Neuronal stem cell (in vitro differentiated cells): ENCODE measurements around the gene MCF2L2.

Experiments used
- DNase-seq: peaks from one replicate; pipeline ENCODE4 v3.0.0-alpha.2; 2013; ENCODE audit warnings: low spot score
- H2AFZ ChIP-seq: one replicate; pipeline ENCODE4 v1.6.1; 2013; ENCODE audit warnings: mild to moderate bottlenecking, low read length, inconsistent platforms
- H2AK5ac ChIP-seq: 2 replicates; pipeline ENCODE4 v1.6.1; 2013; ENCODE audit warnings: low read depth, mild to moderate bottlenecking, inconsistent platforms, low read length, moderate library complexity, mixed read lengths
- H2BK120ac ChIP-seq: 2 replicates; pipeline ENCODE4 v1.6.1; 2013; ENCODE audit warnings: low read depth, mild to moderate bottlenecking, inconsistent platforms, low read length, moderate library complexity, mixed read lengths
- H2BK12ac ChIP-seq: one replicate; pipeline ENCODE4 v1.6.1; 2013; ENCODE audit warnings: low read length, inconsistent platforms
- H2BK15ac ChIP-seq: 2 replicates; pipeline ENCODE4 v1.6.1; 2013; ENCODE audit warnings: mild to moderate bottlenecking, low read length, inconsistent platforms, mixed read lengths
- H2BK5ac ChIP-seq: one replicate; pipeline ENCODE4 v1.6.1; 2013; ENCODE audit warnings: inconsistent platforms, mild to moderate bottlenecking, low read length, moderate library complexity
- H3K14ac ChIP-seq: one replicate; pipeline ENCODE4 v1.6.1; 2013; ENCODE audit warnings: low read length, inconsistent platforms
- H3K18ac ChIP-seq: 2 replicates; pipeline ENCODE4 v1.6.1; 2013; ENCODE audit warnings: low read length, inconsistent platforms
- H3K23ac ChIP-seq: 2 replicates; pipeline ENCODE4 v1.6.1; 2013; ENCODE audit warnings: low read depth, mild to moderate bottlenecking, mixed read lengths, low read length, inconsistent platforms; ENCODE audit not compliant: poor library complexity
- H3K27ac ChIP-seq: replicated peaks from 3 replicates; pipeline ENCODE4 v1.5.1; 2013; ENCODE audit warnings: low read length, inconsistent platforms
- H3K27me3 ChIP-seq, 3 experiments: 2 replicates each; pipeline ENCODE4 v1.6.1; 2013; ENCODE audit warnings: low read length in 3 of 3, mild to moderate bottlenecking in 2 of 3, inconsistent platforms in 1 of 3, low read depth in 1 of 3, mixed read lengths in 1 of 3, moderate library complexity in 1 of 3; ENCODE audit not compliant: control insufficient read depth in 3 of 3, insufficient read depth in 3 of 3
- H3K36me3 ChIP-seq, 2 donors: replicated peaks in 1 of 2; 2 replicates each; pipeline ENCODE4 v1.6.1; 2013; ENCODE audit warnings: low read length in 2 of 2; ENCODE audit not compliant: control insufficient read depth in 2 of 2, insufficient read depth in 2 of 2
- H3K4ac ChIP-seq: 2 replicates; pipeline ENCODE4 v1.6.1; 2013; ENCODE audit warnings: inconsistent platforms, mild to moderate bottlenecking, low read length, moderate library complexity
- H3K4me1 ChIP-seq, 2 donors: 1 replicate in 1 of 2; 2 replicates in 1 of 2; pipeline ENCODE4 v1.6.1; 2013; ENCODE audit warnings: low read length in 2 of 2, low read depth in 1 of 2; ENCODE audit not compliant: control insufficient read depth in 2 of 2, insufficient read depth in 1 of 2
- H3K4me2 ChIP-seq: one replicate; pipeline ENCODE4 v1.6.1; 2013; ENCODE audit warnings: mild to moderate bottlenecking, low read length, inconsistent platforms; ENCODE audit not compliant: insufficient read depth, poor library complexity, severe bottlenecking
- H3K4me3 ChIP-seq, 2 donors: 2 replicates each; pipeline ENCODE4 v1.5.1; 2013; ENCODE audit warnings: low read length in 2 of 2, mild to moderate bottlenecking in 2 of 2, inconsistent platforms in 1 of 2, moderate library complexity in 1 of 2
- H3K79me1 ChIP-seq: one replicate; pipeline ENCODE4 v1.6.1; 2013; ENCODE audit warnings: low read depth, mild to moderate bottlenecking, inconsistent platforms, low read length, moderate library complexity
- H3K9ac ChIP-seq: one replicate; pipeline ENCODE4 v1.6.1; 2013; ENCODE audit warnings: mild to moderate bottlenecking, low read depth, low read length, inconsistent platforms; ENCODE audit not compliant: poor library complexity
- H3K9me3 ChIP-seq, 2 donors: replicated peaks in 1 of 2; 2 replicates each; pipeline versions ENCODE3 to v1.6.1; 2013; ENCODE audit warnings: low read length in 2 of 2, mild to moderate bottlenecking in 2 of 2, inconsistent platforms in 1 of 2, low read depth in 1 of 2, mixed read lengths in 1 of 2, moderate library complexity in 1 of 2; ENCODE audit not compliant: control insufficient read depth in 2 of 2, insufficient read depth in 1 of 2
- H4K8ac ChIP-seq: one replicate; pipeline ENCODE4 v1.6.1; 2013; ENCODE audit warnings: low read depth, mild to moderate bottlenecking, inconsistent platforms, low read length, moderate library complexity
- H4K91ac ChIP-seq: one replicate; pipeline ENCODE4 v1.6.1; 2013; ENCODE audit warnings: low read length, low read depth, mild to moderate bottlenecking, inconsistent platforms; ENCODE audit not compliant: poor library complexity
- WGBS, 2 donors: extraction: QIAGEN DNeasy Blood & Tissue Kit; methylation state at CpG; one replicate each; pipeline ENCODE4 v1.1.7; 2013; ENCODE audit warnings: missing lambda C conversion rate in 2 of 2, mixed read lengths in 1 of 2; ENCODE audit not compliant: insufficient read length in 2 of 2, insufficient replicate concordance in 1 of 2; ENCODE audit errors: extremely low coverage in 2 of 2; 5-methylcytosine and 5-hydroxymethylcytosine counted together

Gene MCF2L2

GRCh38 chr3:183198939-183199338, 229.5 kb downstream of the MCF2L2 start:
- Histone ChIP-seq H3K4me1 (no peaks in the 10 kb centered on the region), H3K36me3 (no peaks in the 10 kb centered on the region), H3K4me3 (no peak overlapping the region), H3K4ac (no peak overlapping the region), H2BK120ac (no peak overlapping the region), H3K18ac (no peak overlapping the region), H3K4me2 (no peak overlapping the region), H3K27me3 (peaks cover 0 to 11% (median 0%) of the 10 kb centered on the region in 3 experiments), H4K91ac (no peak overlapping the region), H2AFZ (no peak overlapping the region), H3K79me1 (no peaks in the 10 kb centered on the region), H2BK12ac (no peak overlapping the region), H3K9me3 (peaks cover 0 to 4% of the 10 kb centered on the region in 2 donors), H2BK15ac (no peak overlapping the region), H2AK5ac (no peak overlapping the region), H3K9ac (no peak overlapping the region), H4K8ac (no peak overlapping the region), H3K14ac (no peak overlapping the region), H3K27ac (no peak overlapping the region), H2BK5ac (no peak overlapping the region), H3K23ac (no peak overlapping the region)
- DNase-seq: no peak
- WGBS, 2 donors: no CpG with 5 or more reads among the region's 1 CpG

- Histone ChIP-seq H4K91ac (no peak overlapping the region), H3K18ac (no peak overlapping the region), H3K9me3 (no peaks in the 10 kb centered on the region), H3K23ac (no peak overlapping the region), H3K27ac (no peak overlapping the region), H4K8ac (no peak overlapping the region), H3K4me1 (no peaks in the 10 kb centered on the region), H2AK5ac (no peak overlapping the region), H3K14ac (no peak overlapping the region), H2BK120ac (no peak overlapping the region), H3K27me3 (peaks cover 0 to 14% (median 0%) of the 10 kb centered on the region in 3 experiments), H3K4me3 (no peak overlapping the region), H2BK5ac (no peak overlapping the region), H3K4me2 (no peak overlapping the region), H2BK15ac (no peak overlapping the region), H2BK12ac (no peak overlapping the region), H2AFZ (no peak overlapping the region), H3K4ac (no peak overlapping the region), H3K36me3 (no peaks in the 10 kb centered on the region), H3K9ac (no peak overlapping the region), H3K79me1 (no peaks in the 10 kb centered on the region)
- no peak for DNase-seq
Observed at GRCh38 chr3:183197734-183198133, 230.7 kb downstream of the MCF2L2 start.

- DNase-seq: no peak
- no peak overlapping the region for H3K9ac ChIP-seq
- H3K14ac ChIP-seq: no peak overlapping the region
- no peak overlapping the region for H2BK12ac ChIP-seq
- no CpG with 5 or more reads among the region's 4 CpGs for WGBS, 2 donors
- no peak overlapping the region for H3K4me3 ChIP-seq
- H3K4me1 ChIP-seq: no peaks in the 10 kb centered on the region
- H3K18ac ChIP-seq: no peak overlapping the region
- H2AK5ac ChIP-seq: no peak overlapping the region
- no peak overlapping the region for H3K23ac ChIP-seq
- no peak overlapping the region for H2BK120ac ChIP-seq
- no peak overlapping the region for H3K4me2 ChIP-seq
- no peaks in the 10 kb centered on the region for H3K36me3 ChIP-seq
- H3K4ac ChIP-seq: no peak overlapping the region
- H3K27me3 ChIP-seq: peaks cover 0 to 17% (median 0%) of the 10 kb centered on the region in 3 experiments
- H3K9me3 ChIP-seq: no peaks in the 10 kb centered on the region
- H3K79me1 ChIP-seq: no peaks in the 10 kb centered on the region
- H2BK5ac ChIP-seq: no peak overlapping the region
- H2BK15ac ChIP-seq: no peak overlapping the region
- no peak overlapping the region for H2AFZ ChIP-seq
- no peak overlapping the region for H3K27ac ChIP-seq
- no peak overlapping the region for H4K8ac ChIP-seq
- H4K91ac ChIP-seq: no peak overlapping the region
Observed at GRCh38 chr3:183195266-183195665, 233.2 kb downstream of the MCF2L2 start.

GRCh38 chr3:183193762-183194689, 234.4 kb downstream of the MCF2L2 start:
- Histone ChIP-seq H3K9me3 (no peaks in the 10 kb centered on the region), H2AK5ac (no peak overlapping the region), H3K14ac (no peak overlapping the region), H3K36me3 (no peaks in the 10 kb centered on the region), H3K4me1 (peaks cover 0 to 2% of the 10 kb centered on the region in 2 donors), H3K4me3 (no peak overlapping the region), H3K23ac (no peak overlapping the region), H3K4ac (no peak overlapping the region), H3K27ac (no peak overlapping the region), H3K4me2 (no peak overlapping the region), H2BK12ac (no peak overlapping the region), H3K27me3 (peaks cover 0 to 17% (median 0%) of the 10 kb centered on the region in 3 experiments), H2AFZ (no peak overlapping the region), H3K79me1 (no peaks in the 10 kb centered on the region), H2BK15ac (no peak overlapping the region), H3K18ac (no peak overlapping the region), H2BK120ac (no peak overlapping the region), H4K8ac (no peak overlapping the region), H2BK5ac (no peak overlapping the region), H3K9ac (no peak overlapping the region), H4K91ac (no peak overlapping the region)
- no peak for DNase-seq
- no CpG with 5 or more reads among the region's 10 CpGs for WGBS, 2 donors
